HepG2 (cell line): ENCODE results near the gene LHPP.

Experiments
- CTCF ChIP-seq: sonication (generic); formaldehyde crosslinking; IDR thresholded peaks from 2 replicates; pipeline ENCODE4 v1.5.0; 2020; ENCODE audit warnings: mild to moderate bottlenecking, missing genetic modification reagents, moderate library complexity
- HDAC6 ChIP-seq: fragments of 200-600 bp; sonication (generic); IDR thresholded peaks from 2 replicates; pipeline ENCODE4 v1.7.0; 2017; ENCODE audit warnings: mild to moderate bottlenecking, antibody characterized with exemption, low read length, low read depth
- SMAD9 ChIP-seq: sonication (generic); formaldehyde crosslinking; IDR thresholded peaks from 2 replicates; pipeline ENCODE4 v1.5.1; 2020; ENCODE audit warnings: mild to moderate bottlenecking, missing genetic modification reagents

- TF ChIP-seq HDAC6 (no peak), CTCF (CRISPR knock-in tag) (no peak), SMAD9 (CRISPR knock-in tag) (no peak)
Observed at GRCh38 chr10:124622158-124622557, 160.5 kb downstream of the LHPP start.
